Medulla oblongata (tissue), 1 donor: ENCODE measurements around the gene TSPAN9.

ENCODE experiments used
- DNase-seq: peaks from one replicate; pipeline ENCODE4 v3.0.0-alpha.2; 2015; ENCODE audit errors: extremely low spot score

Gene TSPAN9

DNA sequence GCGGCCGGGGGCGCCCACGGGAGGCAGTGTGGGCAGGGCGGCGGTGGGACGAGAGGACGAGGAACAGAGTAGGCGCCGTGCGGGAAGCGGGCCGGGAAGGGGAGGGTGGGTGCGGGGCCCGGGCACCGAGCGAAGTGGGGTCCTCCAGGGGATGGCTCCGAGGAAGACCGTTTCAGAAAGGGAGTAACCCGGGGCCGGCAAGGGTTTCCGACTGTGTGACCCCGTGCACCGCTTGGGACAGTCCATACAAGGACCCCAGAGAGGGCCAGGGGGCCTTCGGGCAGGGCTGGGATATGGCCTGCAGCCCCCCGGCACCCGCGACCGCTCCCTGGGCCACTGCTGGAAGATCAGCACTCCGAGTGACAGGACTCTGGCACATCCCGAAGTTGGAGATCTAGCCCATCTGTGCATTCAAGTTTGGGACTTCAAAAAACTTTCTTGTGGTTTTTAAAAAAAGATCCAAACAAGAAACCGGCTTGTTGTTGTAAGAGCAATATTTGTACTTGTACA lies 448 bp downstream of the TSPAN9 start:
- no peak for DNase-seq

- DNase-seq: no peak
Measured at GRCh38 chr12:3078086-3078820, 1.1 kb downstream of the TSPAN9 start.

- no peak for DNase-seq
Measured at GRCh38 chr12:3081091-3081490, 3.9 kb downstream of the TSPAN9 start.

GRCh38 chr12:3081886-3082285 lies 4.7 kb downstream of the TSPAN9 start:
- DNase-seq: no peak

DNA sequence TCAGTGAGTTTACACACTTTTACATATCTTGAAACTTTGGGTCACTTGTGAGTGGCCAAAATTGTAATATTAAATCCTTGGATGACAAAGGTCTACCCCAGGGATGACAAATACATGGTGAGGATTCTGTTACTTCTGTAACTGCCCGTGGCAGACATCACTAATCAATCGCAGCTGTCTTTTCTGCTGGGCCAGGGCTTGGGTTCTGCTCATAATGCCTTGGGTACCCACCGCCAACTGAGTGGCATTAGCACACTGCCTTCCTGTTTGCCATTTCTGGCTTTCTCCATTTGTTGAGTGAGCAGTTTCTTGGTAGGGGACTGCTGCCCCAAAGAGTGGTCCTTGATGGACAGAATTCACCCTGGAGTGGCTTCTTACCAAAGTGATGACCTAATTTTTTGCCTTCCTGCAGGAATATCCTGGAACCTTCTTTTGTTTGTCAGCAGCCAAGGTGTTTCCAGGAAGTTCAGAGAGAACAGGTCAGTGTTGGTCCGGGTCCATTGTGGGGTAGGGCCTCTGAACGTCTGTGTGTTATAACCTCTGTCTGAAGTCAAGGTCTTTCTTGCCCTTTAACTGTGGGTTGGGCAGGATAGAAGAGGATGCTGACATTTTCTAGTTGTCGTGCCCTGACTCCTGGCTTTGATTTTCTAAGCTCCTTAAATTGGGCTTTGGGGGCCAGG lies 6.2 kb downstream of the TSPAN9 start:
- no peak for DNase-seq

- DNase-seq: no peak
Measured at GRCh38 chr12:3083921-3084347, 6.8 kb downstream of the TSPAN9 start.

- DNase-seq: no peak
Measured at GRCh38 chr12:3084742-3085141, 7.6 kb downstream of the TSPAN9 start.

GRCh38 chr12:3085341-3086139 lies 8.4 kb downstream of the TSPAN9 start:
- DNase-seq: no peak

DNA sequence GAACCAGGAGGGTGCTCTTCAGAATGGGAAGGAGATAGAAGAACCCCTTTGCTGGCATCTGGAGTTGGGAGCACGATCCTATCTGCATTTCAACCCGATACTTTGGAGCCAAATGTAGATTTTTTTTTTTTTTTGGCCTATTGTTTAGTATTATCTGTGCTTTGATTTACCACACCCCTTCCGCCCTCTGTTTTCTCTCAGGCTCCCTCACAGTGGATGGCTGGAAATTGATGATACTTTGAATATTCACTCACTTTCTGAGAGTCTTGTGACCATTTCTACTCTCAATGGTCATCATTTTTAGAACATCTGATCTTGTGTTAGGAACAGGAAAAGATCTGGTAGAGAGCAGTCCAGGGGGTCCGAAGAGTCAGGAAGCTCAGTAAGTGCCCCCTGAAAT lies 9.0 kb downstream of the TSPAN9 start:
- DNase-seq: no peak

GRCh38 chr12:3086729-3087323 lies 9.6 kb downstream of the TSPAN9 start:
- DNase-seq: no peak

DNA sequence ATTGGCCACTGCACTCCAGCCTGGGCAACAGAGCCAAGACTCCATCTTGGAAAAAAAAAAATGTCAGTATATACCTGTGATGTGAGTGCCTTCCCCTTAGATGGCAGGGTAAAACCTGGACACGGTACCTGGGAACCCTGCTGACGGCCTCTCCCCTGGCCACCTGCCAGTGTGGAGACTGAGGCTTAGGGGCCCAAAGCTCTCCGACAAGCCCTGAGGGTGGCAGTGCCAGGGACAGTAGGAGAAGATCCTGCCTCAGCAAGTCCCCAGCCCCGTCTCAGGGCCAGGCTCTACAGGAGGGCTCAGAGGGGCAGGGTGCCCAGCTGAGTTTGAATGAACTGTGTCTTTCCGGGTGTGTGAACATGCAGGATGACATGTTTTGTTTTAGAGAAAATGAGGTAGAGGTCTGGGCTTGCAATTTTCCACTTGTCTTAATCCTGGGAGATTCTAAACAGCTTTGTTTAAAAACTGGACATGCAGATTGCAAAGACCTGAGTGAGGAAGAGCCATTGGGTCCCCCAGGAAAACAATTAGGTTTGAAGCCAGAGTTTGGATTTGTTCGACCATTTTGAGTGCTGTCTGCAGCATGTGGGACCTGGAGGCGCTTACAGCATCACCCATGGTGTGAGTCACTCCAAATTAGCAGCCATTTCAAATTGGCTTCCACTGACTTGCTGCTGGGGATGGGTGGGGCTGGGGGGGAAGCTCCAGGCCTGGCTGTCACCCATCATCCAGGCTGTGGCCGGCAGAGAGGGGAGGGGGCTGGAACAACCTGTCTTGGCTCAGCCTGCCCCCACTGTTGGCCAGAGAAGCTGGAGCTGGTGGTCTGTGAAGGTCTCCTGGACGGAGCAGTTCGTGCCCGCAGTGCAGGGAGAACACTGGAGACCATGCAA lies 10.8 kb downstream of the TSPAN9 start:
- DNase-seq: no peak

GRCh38 chr12:3089588-3089987 lies 12.4 kb downstream of the TSPAN9 start:
- no peak for DNase-seq

- no peak for DNase-seq
Measured at GRCh38 chr12:3090240-3091037, 13.3 kb downstream of the TSPAN9 start.

DNA sequence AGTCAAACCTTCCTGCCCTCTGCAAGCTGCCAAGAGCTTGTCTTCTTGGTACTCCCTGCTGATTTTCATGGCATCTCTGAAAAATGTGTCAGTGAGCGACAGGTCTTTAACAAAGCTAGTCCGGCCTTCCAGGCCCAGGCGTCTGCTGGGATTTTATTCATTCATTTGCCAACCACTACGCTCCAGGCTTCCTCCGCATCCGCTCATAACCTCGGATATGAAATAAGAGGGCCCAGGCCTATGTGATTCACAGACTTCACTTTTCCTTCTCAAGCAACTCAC lies 13.8 kb downstream of the TSPAN9 start:
- DNase-seq: no peak

- DNase-seq: no peak
Measured at GRCh38 chr12:3091382-3092241, 14.4 kb downstream of the TSPAN9 start.

GRCh38 chr12:3092764-3093163 lies 15.6 kb downstream of the TSPAN9 start:
- DNase-seq: no peak

GRCh38 chr12:3097186-3097804 lies 20.1 kb downstream of the TSPAN9 start:
- DNase-seq: no peak

- no peak for DNase-seq
Measured at GRCh38 chr12:3097836-3098235, 20.7 kb downstream of the TSPAN9 start.

GRCh38 chr12:3098436-3098835 lies 21.3 kb downstream of the TSPAN9 start:
- no peak for DNase-seq
